Cardiac ventricle fibroblast (primary cell): ENCODE results near the gene GH2. TPM values are rescaled to one million over a fixed set of nuclear protein-coding genes. Genes with fewer than 3 reads are reported as not detected.

Experiments
- total RNA-seq: library from RNA; depleted of rRNA; stranded (reverse); fragments of >200 nt; gene quantifications from 2 replicates; pipeline ENCODE4 v1.2.3, GENCODE V29; 2015

Gene GH2
- total RNA-seq = not detected in 2 replicates

DNA sequence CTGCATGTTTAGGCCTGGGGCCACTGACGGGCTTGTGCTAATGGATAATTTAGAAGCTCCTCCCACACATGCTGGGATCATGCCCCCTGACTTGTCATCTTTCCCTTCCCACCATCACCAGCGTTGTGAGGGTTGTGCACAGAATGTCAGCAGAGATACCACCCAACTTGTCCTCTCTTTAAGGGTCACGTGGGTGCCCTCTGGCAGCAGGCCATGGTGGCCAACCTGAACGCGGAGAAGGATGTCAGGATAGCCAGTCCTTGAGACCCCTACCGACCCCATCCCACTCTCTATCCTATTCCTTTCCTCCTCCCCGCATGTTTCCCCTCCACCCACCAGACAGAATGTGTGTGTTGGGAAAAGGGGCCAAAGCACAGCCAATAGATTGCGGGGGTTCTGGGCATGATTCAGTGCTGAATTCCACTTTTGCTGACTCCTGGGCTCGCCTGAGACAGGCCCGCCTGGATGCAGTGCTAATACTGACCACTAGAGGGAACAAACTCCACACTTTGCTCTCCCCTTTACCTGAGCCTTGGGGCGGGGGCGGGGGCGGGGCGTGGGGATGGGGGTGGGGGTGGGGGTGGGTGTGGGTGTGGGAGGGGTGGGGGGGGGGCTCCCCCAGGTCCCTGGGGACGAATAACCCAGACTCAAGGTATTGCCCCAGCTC lies at the start of gene GH2:
GH2 (minus strand) TSS at position 10 of the 667 bp plus-strand sequence. CDS start 143 bp downstream, outside the sequence.

DNA sequence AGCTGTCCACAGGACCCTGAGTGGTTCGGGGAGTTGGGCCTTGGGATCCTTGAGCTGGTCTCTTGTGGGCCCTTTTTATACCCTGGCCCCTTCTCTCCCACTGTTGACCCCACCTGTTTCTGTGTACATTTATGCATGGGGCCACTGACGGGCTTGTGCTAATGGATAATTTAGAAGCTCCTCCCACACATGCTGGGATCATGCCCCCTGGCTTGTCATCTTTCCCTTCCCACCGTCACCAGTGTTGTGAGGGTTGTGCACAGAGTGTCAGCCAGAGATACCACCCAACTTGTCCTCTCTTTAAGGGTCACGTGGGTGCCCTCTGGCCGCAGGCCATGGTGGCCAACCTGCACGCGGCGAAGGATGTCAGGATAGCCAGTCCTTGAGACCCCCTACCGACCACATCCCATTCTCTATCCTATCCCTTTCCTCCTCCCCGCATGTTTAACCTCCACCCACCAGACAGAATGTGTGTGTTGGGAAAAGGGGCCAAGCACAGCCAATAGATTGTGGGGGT lies 37.1 kb upstream of the GH2 start, which contains the start of gene GH1:
GH1 (minus strand) TSS at position 51 of the 517 bp plus-strand sequence. CDS start 63 bp downstream, outside the sequence.

DNA sequence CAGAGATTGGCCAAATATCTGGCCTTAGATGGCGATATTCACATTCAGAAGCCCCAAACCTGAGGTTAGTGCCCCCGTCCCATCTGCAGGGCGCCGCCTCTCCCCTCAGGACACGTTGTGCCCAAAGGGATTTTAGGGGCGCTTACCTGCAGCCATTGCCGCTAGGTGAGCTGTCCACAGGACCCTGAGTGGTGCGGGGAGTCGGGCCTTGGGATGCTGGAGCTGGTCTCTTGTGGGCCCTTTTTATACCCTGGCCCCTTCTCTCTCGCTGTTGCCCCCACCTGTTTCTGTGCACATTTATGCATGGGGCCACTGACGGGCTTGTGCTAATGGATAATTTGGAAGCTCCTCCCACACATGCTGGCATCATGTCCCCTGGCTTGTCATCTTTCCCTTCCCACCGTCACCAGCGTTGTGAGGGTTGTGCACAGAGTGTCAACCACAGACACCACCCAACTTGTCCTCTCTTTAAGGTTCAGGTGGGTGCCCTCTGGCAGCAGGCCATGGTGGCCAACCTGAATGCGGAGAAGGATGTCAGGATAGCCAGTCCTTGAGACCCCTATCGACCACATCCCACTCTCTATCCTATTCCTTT lies 29.4 kb upstream of the GH2 start, which contains the start of gene CSHL1:
CSHL1 (minus strand) TSS at position 218 of the 595 bp plus-strand sequence; CDS start at position 156, 62 bp downstream.

DNA sequence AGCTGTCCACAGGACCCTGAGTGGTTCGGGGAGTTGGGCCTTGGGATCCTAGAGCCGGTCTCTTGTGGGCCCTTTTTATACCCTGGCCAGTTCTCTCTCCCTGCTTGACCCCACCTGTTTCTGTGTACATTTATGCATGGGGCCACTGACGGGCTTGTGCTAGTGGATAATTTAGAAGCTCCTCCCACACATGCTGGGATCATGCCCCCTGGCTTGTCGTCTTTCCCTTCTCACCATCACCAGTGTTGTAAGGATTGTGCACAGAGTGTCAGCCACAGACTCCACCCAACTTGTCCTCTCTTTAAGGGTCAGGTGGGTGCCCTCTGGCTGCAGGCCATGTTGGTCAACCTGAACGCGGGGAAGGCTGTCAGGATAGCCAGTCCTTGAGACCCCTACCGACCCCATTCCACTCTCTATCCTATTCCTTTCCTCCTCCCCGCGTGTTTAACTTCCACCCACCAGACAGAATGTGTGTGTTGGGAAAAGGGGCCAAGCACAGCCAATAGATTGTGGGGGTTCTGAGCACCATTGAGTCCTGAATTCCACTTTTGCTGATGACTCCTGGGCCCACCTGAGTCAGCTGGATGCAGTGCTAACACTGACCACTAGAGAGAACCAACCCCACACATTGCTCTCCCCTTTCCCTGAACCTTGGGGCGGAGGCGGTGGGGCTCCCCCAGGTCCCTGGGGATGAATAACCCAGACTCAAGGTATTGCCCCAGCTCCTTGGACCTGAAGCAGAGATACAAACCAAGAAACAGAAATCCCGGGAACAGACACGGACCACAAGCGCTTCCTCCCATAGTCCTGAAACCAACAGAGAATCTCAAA lies 15.0 kb upstream of the GH2 start, which contains the start of gene CSH1:
CSH1 (minus strand) TSS at position 51 of the 831 bp plus-strand sequence. CDS start 63 bp downstream, outside the sequence.

DNA sequence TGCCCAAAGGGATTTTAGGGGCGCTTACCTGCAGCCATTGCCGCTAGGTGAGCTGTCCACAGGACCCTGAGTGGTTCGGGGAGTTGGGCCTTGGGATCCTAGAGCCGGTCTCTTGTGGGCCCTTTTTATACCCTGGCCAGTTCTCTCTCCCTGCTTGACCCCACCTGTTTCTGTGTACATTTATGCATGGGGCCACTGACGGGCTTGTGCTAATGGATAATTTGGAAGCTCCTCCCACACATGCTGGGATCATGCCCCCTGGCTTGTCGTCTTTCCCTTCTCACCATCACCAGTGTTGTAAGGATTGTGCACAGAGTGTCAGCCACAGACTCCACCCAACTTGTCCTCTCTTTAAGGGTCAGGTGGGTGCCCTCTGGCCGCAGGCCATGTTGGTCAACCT lies 8.2 kb downstream of the GH2 start, which contains the start of gene CSH2:
CSH2 (minus strand) TSS at position 101 of the 400 bp plus-strand sequence; CDS start at position 38, 63 bp downstream.

DNA sequence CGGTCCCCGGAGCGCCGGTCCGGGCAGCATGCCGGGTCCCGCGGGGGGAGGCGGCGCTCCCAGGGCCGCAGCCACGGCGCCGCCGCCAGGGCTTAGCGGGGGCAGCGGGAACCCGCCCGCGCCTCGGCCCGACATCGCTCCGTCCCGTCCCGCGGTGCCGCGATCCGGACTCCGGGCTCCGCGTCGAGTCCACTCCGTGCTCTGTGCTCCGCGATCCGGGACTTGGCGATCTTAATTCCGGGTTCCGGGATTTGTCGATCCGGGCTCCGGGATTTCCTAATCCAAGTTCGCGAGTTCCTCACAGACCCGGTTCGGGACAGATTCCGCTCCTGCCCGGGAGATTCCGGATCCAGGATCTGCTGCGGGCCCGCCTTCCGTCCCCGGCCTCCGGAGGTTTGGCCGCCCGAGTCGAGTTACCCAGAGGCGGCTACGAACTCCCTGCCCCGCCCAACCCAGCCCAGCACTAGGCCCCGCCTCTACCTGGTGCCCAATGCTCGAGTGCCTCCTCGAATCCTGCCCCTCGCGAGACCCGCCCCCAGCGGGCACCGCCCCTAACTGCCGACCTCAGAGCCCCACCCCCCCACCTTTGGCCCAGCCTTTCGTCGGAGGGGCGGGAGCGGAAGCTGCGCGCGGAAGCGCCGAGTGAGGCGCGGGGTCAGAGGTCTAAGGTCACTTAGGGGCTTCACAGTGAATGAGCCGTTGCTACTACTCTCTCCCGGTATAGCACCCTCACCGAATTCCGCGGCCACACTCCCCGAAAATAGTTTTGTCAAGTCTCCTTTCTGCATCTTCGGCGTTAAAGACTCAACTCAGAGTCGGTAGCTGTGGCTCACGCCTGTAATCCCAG lies 39.0 kb downstream of the GH2 start, which contains the start of gene SMARCD2:
SMARCD2 (minus strand) TSS at position 146 of the 847 bp plus-strand sequence; CDS start at position 135, 11 bp downstream.

Other genes starting within 250 kb of the GH2 start
- gene LIMD2, start 181.8 kb downstream of the GH2 start, total RNA-seq = 20.4 and 23.7 TPM in 2 replicates
- gene STRADA, start 140.1 kb downstream of the GH2 start, total RNA-seq = 12.0 and 14.9 TPM in 2 replicates
- gene CCDC47, start 108.3 kb downstream of the GH2 start, total RNA-seq = 52.9 and 72.8 TPM in 2 replicates
- gene DDX42, start 107.8 kb downstream of the GH2 start, total RNA-seq = 45.7 and 60.6 TPM in 2 replicates
- gene PSMC5, start 54.5 kb downstream of the GH2 start, total RNA-seq = 80.7 and 81.3 TPM in 2 replicates
- gene FTSJ3, start 54.3 kb downstream of the GH2 start, total RNA-seq = 28.4 and 29.6 TPM in 2 replicates
- 166 and 206 TPM in 2 replicates for gene SMARCD2, start 39.3 kb downstream of the GH2 start, total RNA-seq
- gene CSH2, start 8.3 kb downstream of the GH2 start, total RNA-seq = not detected in 2 replicates
- not detected in 2 replicates for gene CSH1, start 14.6 kb upstream of the GH2 start, total RNA-seq
- not detected in 2 replicates for gene CSHL1, start 29.3 kb upstream of the GH2 start, total RNA-seq
- gene GH1, start 36.9 kb upstream of the GH2 start, total RNA-seq = not detected in 2 replicates
- 0.31 and 1.0 TPM in 2 replicates for gene CD79B, start 50.4 kb upstream of the GH2 start, total RNA-seq
- gene SCN4A, start 91.0 kb upstream of the GH2 start, total RNA-seq = not detected in 2 replicates
- 0.49 and 0.69 TPM in 2 replicates for gene PRR29, start 116.4 kb upstream of the GH2 start, total RNA-seq
- 12.2 and 17.6 TPM in 2 replicates for gene ICAM2, start 138.7 kb upstream of the GH2 start, total RNA-seq
- 14.2 and 20.8 TPM in 2 replicates for gene ERN1, start 248.2 kb upstream of the GH2 start, total RNA-seq